ENCODE results near the gene SPATA4. TPM values are rescaled to one million over a fixed set of nuclear protein-coding genes. Genes with fewer than 3 reads are reported as not detected.

SPATA4 gene
- total and polyA plus RNA-seq, 7 donors, result 0.08 to 1.7 (median 0.75) TPM

DNA sequence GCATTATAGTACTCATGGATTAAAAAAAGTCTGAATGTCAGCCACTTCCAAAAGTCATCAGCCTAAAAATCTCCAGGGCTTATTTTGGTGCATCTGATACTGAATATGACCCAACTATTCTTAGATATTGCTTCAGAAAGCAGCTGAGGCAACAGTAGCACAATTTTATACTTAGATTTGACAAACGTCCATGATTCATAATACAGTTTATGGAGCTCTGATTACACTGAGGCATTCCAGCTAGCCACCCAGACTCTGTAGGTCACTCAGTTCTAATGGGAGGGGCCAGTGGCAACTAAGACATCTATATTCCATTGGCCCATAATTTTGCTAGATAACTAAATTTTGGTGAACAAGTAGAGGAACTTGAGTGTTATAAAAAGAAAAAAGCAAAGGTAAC, 10.3 kb downstream of the SPATA4 start:
- ATAC-seq (peak; percentile 87 to 97 (median 93)), DNase-seq (no peak)
- peaks cover 38% of the 10 kb centered on the region for H3K4me1 ChIP-seq
- H3K4me3 ChIP-seq, result no peak overlapping the region
- no peaks in the 10 kb centered on the region for H3K36me3 ChIP-seq (ENCODE audit: insufficient read depth in 1 of 2, low read depth in 1 of 2)
- H3K9me3 ChIP-seq, result no peaks in the 10 kb centered on the region
- H3K27me3 ChIP-seq (ENCODE audit: insufficient read depth in 3 of 3, low read length in 2 of 3), result no peaks in the 10 kb centered on the region
- H3K27ac ChIP-seq, result peak overlapping the region; percentile 90
- intact Hi-C loops (cut with DNase I), result no loop called here
- 9 to 23% (median 9%) methylated on average over 1 of the region's 1 CpG for WGBS, 3 donors
- TF ChIP-seq, protein P1, sequence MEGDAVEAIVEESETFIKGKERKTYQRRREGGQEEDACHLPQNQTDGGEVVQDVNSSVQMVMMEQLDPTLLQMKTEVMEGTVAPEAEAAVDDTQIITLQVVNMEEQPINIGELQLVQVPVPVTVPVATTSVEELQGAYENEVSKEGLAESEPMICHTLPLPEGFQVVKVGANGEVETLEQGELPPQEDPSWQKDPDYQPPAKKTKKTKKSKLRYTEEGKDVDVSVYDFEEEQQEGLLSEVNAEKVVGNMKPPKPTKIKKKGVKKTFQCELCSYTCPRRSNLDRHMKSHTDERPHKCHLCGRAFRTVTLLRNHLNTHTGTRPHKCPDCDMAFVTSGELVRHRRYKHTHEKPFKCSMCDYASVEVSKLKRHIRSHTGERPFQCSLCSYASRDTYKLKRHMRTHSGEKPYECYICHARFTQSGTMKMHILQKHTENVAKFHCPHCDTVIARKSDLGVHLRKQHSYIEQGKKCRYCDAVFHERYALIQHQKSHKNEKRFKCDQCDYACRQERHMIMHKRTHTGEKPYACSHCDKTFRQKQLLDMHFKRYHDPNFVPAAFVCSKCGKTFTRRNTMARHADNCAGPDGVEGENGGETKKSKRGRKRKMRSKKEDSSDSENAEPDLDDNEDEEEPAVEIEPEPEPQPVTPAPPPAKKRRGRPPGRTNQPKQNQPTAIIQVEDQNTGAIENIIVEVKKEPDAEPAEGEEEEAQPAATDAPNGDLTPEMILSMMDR (IDR thresholded peaks at IDR 0.05), result no peak

GRCh38 chr4:176163041-176163440, 32.3 kb downstream of the SPATA4 start:
- Histone ChIP-seq H3K4me1 (no peaks in the 10 kb centered on the region), H3K27ac (no peak overlapping the region), H3K27me3 (ENCODE audit: insufficient read depth in 3 of 3, low read length in 2 of 3) (no peaks in the 10 kb centered on the region), H3K36me3 (ENCODE audit: insufficient read depth in 1 of 2, low read depth in 1 of 2) (no peaks in the 10 kb centered on the region), H3K9me3 (no peaks in the 10 kb centered on the region), H3K4me3 (no peak overlapping the region)
- ATAC-seq, result no peak
- DNase-seq, result no peak
- TF ChIP-seq, protein P1 (IDR thresholded peaks at IDR 0.05), result no peak
- intact Hi-C loops (cut with DNase I), result no loop called here
- 90 to 98% (median 96%) methylated on average over 3 of the region's 3 CpGs for WGBS, 3 donors

GRCh38 chr4:176156656-176157055, 38.7 kb downstream of the SPATA4 start:
- peak; percentile 97 to 99 (median 98) for ATAC-seq
- 31 to 39% (median 35%) methylated on average over 5 of the region's 5 CpGs for WGBS, 3 donors
- no peaks in the 10 kb centered on the region for H3K27me3 ChIP-seq (ENCODE audit: insufficient read depth in 3 of 3, low read length in 2 of 3)
- intact Hi-C loops (cut with DNase I), result loop anchor here (2.0 to 10.0 kb wide), 3 partner anchors 30 to 121 kb away; no protein-coding TSS in a partner anchor
- TF ChIP-seq, protein P1 (IDR thresholded peaks at IDR 0.05), result no peak
- H3K4me1 ChIP-seq, result peaks cover 8% of the 10 kb centered on the region
- no peaks in the 10 kb centered on the region for H3K9me3 ChIP-seq
- H3K36me3 ChIP-seq (ENCODE audit: insufficient read depth in 1 of 2, low read depth in 1 of 2), result no peaks in the 10 kb centered on the region
- peak in 1 of 2 donors; percentile 56 for DNase-seq
- peak overlapping the region; percentile 65 for H3K27ac ChIP-seq
- no peak overlapping the region for H3K4me3 ChIP-seq

DNA sequence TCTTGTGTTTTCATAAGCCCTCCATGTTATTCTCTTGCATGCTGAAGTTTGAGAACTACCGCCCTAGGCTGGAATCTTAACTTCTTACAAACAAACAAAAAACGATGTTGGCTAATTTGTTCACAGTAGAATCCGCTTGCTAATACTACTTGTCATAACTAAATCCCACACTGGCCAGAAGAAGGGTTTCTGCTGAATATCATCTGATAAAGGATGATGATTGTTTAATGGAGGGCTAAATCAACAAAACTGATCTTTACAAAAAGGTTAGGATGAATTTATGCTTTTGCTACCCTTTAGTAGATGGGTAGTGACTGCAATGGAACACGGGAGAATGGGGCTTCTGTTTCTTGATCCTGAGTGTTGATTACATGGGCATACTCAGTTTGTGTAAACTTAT, 42.3 kb downstream of the SPATA4 start:
- TF ChIP-seq, protein P1 (IDR thresholded peaks at IDR 0.05), result no peak
- Histone ChIP-seq H3K36me3 (ENCODE audit: insufficient read depth in 1 of 2, low read depth in 1 of 2) (no peaks in the 10 kb centered on the region), H3K9me3 (no peaks in the 10 kb centered on the region), H3K27me3 (ENCODE audit: insufficient read depth in 3 of 3, low read length in 2 of 3) (no peaks in the 10 kb centered on the region), H3K4me1 (peaks cover 10% of the 10 kb centered on the region), H3K27ac (no peak overlapping the region), H3K4me3 (no peak overlapping the region)
- intact Hi-C loops (cut with DNase I), result loop anchor here (5.0 to 10.0 kb wide), 2 partner anchors 39 to 62 kb away; no protein-coding TSS in a partner anchor
- WGBS, 3 donors, result 86 to 94% (median 91%) methylated on average over 4 of the region's 4 CpGs
- ATAC-seq (no peak), DNase-seq (no peak)

DNA sequence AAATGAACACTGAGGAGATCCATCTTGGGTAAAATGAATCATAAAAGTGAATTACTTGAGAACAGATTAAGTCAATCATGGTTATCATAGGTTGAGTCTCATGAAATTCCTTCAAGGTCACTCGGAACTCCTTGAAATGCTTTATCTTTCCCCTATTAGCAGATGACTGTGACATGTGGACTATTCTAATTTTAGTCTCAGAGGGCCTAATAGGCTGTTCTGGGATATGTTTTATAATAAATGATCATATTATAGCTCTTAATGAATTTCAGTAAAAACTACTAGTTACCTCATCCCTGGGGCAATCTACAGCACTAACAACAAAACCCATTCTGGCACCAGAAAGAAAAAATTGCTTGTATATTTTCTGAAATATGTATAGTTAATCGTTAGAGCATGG, 44.7 kb downstream of the SPATA4 start:
- 54 to 58% (median 55%) methylated on average over 2 of the region's 2 CpGs for WGBS, 3 donors
- TF ChIP-seq, protein P1 (IDR thresholded peaks at IDR 0.05), result no peak
- ATAC-seq (peak in 3 of 4 donors; percentile 26 to 63 (median 55)), DNase-seq (no peak)
- peaks cover 2% of the 10 kb centered on the region for H3K4me1 ChIP-seq
- no peaks in the 10 kb centered on the region for H3K27me3 ChIP-seq (ENCODE audit: insufficient read depth in 3 of 3, low read length in 2 of 3)
- no peaks in the 10 kb centered on the region for H3K9me3 ChIP-seq
- H3K27ac ChIP-seq, result peak overlapping the region; percentile 48
- intact Hi-C loops (cut with DNase I), result loop anchor here (1.0 to 10.0 kb wide), 4 partner anchors 42 to 170 kb away; no protein-coding TSS in a partner anchor
- no peaks in the 10 kb centered on the region for H3K36me3 ChIP-seq (ENCODE audit: insufficient read depth in 1 of 2, low read depth in 1 of 2)
- H3K4me3 ChIP-seq, result no peak overlapping the region

Data from psoas muscle (tissue), 8 donors.